H1 (cell line): ENCODE results near the gene MKKS. TPM values are rescaled to one million over a fixed set of nuclear protein-coding genes. Genes with fewer than 3 reads are reported as not detected.

Source experiments
- CTCF ChIA-PET: fragments of 300-600 bp; sonication (Branson Sonifier 250); formaldehyde crosslinking; loops from one replicate; lab custom pipeline; 2021; ENCODE audit not compliant: partially characterized antibody; lab: Charles Lee
- POLR2A ChIA-PET: fragments of 300-600 bp; sonication (Branson Sonifier 250); formaldehyde crosslinking; loops from one replicate; lab custom pipeline; 2021; ENCODE audit warnings: inconsistent platforms; ENCODE audit not compliant: partially characterized antibody; lab: Charles Lee
- DNase-seq, 2 experiments: peaks; one replicate each; pipeline versions ENCODE4 v3.0.0 to v3.0.0-alpha.2; 2010 to 2022; ENCODE audit warnings: low spot score in 2 of 2, low read depth in 1 of 2, mixed read lengths in 1 of 2
- FAIRE-seq: peaks from 2 replicates; lab custom pipeline; 2011; peaks lifted over from hg19 to GRCh38; lab: Jason Lieb, UNC
- H2AFZ ChIP-seq: 2 replicates; pipeline ENCODE4 v1.8.1; 2012; ENCODE audit warnings: low read length, inconsistent platforms
- H2AK5ac ChIP-seq: 2 replicates; pipeline ENCODE4 v1.6.1; 2013; ENCODE audit warnings: low read depth, low read length
- H2BK120ac ChIP-seq: replicated peaks from 2 replicates; pipeline ENCODE3; 2013; ENCODE audit warnings: low read depth, low read length, inconsistent platforms
- H2BK12ac ChIP-seq: 2 replicates; pipeline ENCODE4 v1.6.1; 2013; ENCODE audit warnings: low read depth, low read length
- H2BK15ac ChIP-seq: 2 replicates; pipeline ENCODE4 v1.6.1; 2013; ENCODE audit warnings: low read length
- H2BK20ac ChIP-seq: 2 replicates; pipeline ENCODE4 v1.6.1; 2013; ENCODE audit warnings: low read length
- H2BK5ac ChIP-seq: 2 replicates; pipeline ENCODE4 v1.6.1; 2013; ENCODE audit warnings: low read depth, low read length
- H3K14ac ChIP-seq: 2 replicates; pipeline ENCODE4 v1.6.1; 2013; ENCODE audit warnings: inconsistent platforms; ENCODE audit not compliant: insufficient read length
- H3K18ac ChIP-seq: 2 replicates; pipeline ENCODE4 v1.6.1; 2013; ENCODE audit warnings: low read length; ENCODE audit errors: extremely low read depth
- H3K23ac ChIP-seq: 2 replicates; pipeline ENCODE4 v1.6.1; 2013; ENCODE audit warnings: inconsistent platforms; ENCODE audit not compliant: insufficient read length
- H3K23me2 ChIP-seq: 2 replicates; pipeline ENCODE4 v1.6.1; 2013; ENCODE audit warnings: low read depth, low read length
- H3K27ac ChIP-seq: 2 replicates; pipeline ENCODE4 v1.6.1; 2011; ENCODE audit warnings: low read depth, low read length, inconsistent platforms
- H3K27me3 ChIP-seq, 4 experiments: replicated peaks in 1 of 4; 1 replicate in 1 of 4; 2 replicates in 3 of 4; pipeline versions ENCODE4 v1.6.1 to v1.8.1; 2011 to 2013; ENCODE audit warnings: low read length in 3 of 4, mild to moderate bottlenecking in 3 of 4, inconsistent platforms in 2 of 4, mixed read lengths in 2 of 4, moderate library complexity in 1 of 4; ENCODE audit not compliant: control insufficient read depth in 3 of 4, insufficient read depth in 3 of 4; ENCODE audit errors: extremely low read depth in 1 of 4
- H3K36me3 ChIP-seq, 4 experiments: 2 replicates each; pipeline versions ENCODE4 v1.6.1 to v1.8.1; 2011 to 2013; ENCODE audit warnings: mild to moderate bottlenecking in 4 of 4, low read length in 3 of 4, moderate library complexity in 2 of 4, control low read depth in 1 of 4, inconsistent platforms in 1 of 4; ENCODE audit not compliant: insufficient read depth in 4 of 4, control insufficient read depth in 2 of 4
- H3K4ac ChIP-seq: replicated peaks from 2 replicates; pipeline ENCODE3; 2013; ENCODE audit warnings: low read length, low read depth, mixed read lengths, inconsistent platforms; ENCODE audit not compliant: insufficient read length
- H3K4me1 ChIP-seq, 4 experiments: replicated peaks in 1 of 4; 1 replicate in 1 of 4; 2 replicates in 3 of 4; pipeline versions ENCODE4 v1.6.1 to v1.8.1; 2011 to 2013; ENCODE audit warnings: low read length in 3 of 4, inconsistent platforms in 2 of 4, mixed read lengths in 1 of 4; ENCODE audit not compliant: insufficient read depth in 4 of 4, control insufficient read depth in 3 of 4
- H3K4me2 ChIP-seq, 2 experiments: 2 replicates each; pipeline versions ENCODE4 v1.6.1 to v1.8.1; 2011 to 2013; ENCODE audit warnings: low read depth in 2 of 2, low read length in 2 of 2, control low read depth in 1 of 2, inconsistent platforms in 1 of 2, mild to moderate bottlenecking in 1 of 2; ENCODE audit not compliant: insufficient read depth in 1 of 2
- H3K4me3 ChIP-seq, 4 experiments: fragments of 200-600, 300-600 bp in 1 of 4; sonication (generic), shearing (Covaris generic), sonication (Bioruptor Twin) in 1 of 4; 2 replicates each; pipeline versions ENCODE4 v1.5.1 to v1.8.1; 2011 to 2016; ENCODE audit warnings: low read length in 4 of 4, low read depth in 3 of 4, control low read depth in 2 of 4, inconsistent platforms in 2 of 4, mild to moderate bottlenecking in 2 of 4, mixed read lengths in 1 of 4, moderate library complexity in 1 of 4; ENCODE audit not compliant: insufficient read depth in 2 of 4; ENCODE audit errors: extremely low read depth in 1 of 4
- H3K56ac ChIP-seq: replicated peaks from 2 replicates; pipeline ENCODE3; 2013; ENCODE audit warnings: low read depth, mild to moderate bottlenecking, mixed read lengths, low read length, inconsistent platforms; ENCODE audit not compliant: insufficient read length
- H3K79me1 ChIP-seq: 2 replicates; pipeline ENCODE4 v1.6.1; 2013; ENCODE audit warnings: low read depth, low read length, control low read depth
- H3K79me2 ChIP-seq, 2 experiments: 2 replicates each; pipeline versions ENCODE4 v1.6.1 to v1.8.1; 2012 to 2013; ENCODE audit warnings: low read length in 2 of 2, mild to moderate bottlenecking in 2 of 2, inconsistent platforms in 1 of 2; ENCODE audit not compliant: insufficient read depth in 2 of 2, control insufficient read depth in 1 of 2
- H3K9ac ChIP-seq, 4 experiments: replicated peaks in 1 of 4; 1 replicate in 1 of 4; 2 replicates in 3 of 4; pipeline versions ENCODE4 v1.6.1 to v1.8.1; 2011 to 2013; ENCODE audit warnings: low read depth in 3 of 4, low read length in 3 of 4, control low read depth in 2 of 4, mild to moderate bottlenecking in 2 of 4, moderate library complexity in 2 of 4, inconsistent platforms in 1 of 4; ENCODE audit errors: extremely low read depth in 1 of 4
- H3K9me3 ChIP-seq, 2 experiments: 2 replicates each; pipeline versions ENCODE4 v1.6.1 to v1.8.1; 2012 to 2013; ENCODE audit warnings: mild to moderate bottlenecking in 2 of 2, moderate library complexity in 2 of 2, control low read depth in 1 of 2, inconsistent platforms in 1 of 2, low read depth in 1 of 2, low read length in 1 of 2, mixed read lengths in 1 of 2; ENCODE audit not compliant: insufficient read depth in 2 of 2
- H4K20me1 ChIP-seq, 2 experiments: replicated peaks in 1 of 2; 2 replicates each; pipeline versions ENCODE3 to v1.8.1; 2011 to 2013; ENCODE audit warnings: inconsistent platforms in 2 of 2, low read length in 2 of 2, mild to moderate bottlenecking in 1 of 2; ENCODE audit not compliant: insufficient read depth in 2 of 2, control insufficient read depth in 1 of 2
- H4K5ac ChIP-seq: 2 replicates; pipeline ENCODE4 v1.6.1; 2013; ENCODE audit warnings: low read length, low read depth, mixed read lengths, inconsistent platforms; ENCODE audit not compliant: insufficient read length
- H4K8ac ChIP-seq: 2 replicates; pipeline ENCODE4 v1.8.0; 2013; ENCODE audit warnings: mild to moderate bottlenecking, moderate library complexity, low read length, inconsistent platforms; ENCODE audit not compliant: insufficient read depth; ENCODE audit errors: extremely low read depth
- H4K91ac ChIP-seq: replicated peaks from 2 replicates; pipeline ENCODE3; 2013; ENCODE audit warnings: low read length, mixed read lengths, inconsistent platforms; ENCODE audit not compliant: insufficient read length
- BRCA1 ChIP-seq: IDR thresholded peaks from 2 replicates; pipeline ENCODE4 v1.6.1; 2012; ENCODE audit warnings: low read depth, low read length, improper control_type of control experiment
- JUN ChIP-seq: IDR thresholded peaks from 2 replicates; pipeline ENCODE4 v1.6.1; 2011; ENCODE audit warnings: low read depth, mild to moderate bottlenecking, improper control_type of control experiment, low read length
- NANOG ChIP-seq: IDR thresholded peaks from 2 replicates; pipeline ENCODE4 v1.6.1; 2011; ENCODE audit warnings: low read length, low read depth, mild to moderate bottlenecking, inconsistent platforms; ENCODE audit not compliant: insufficient read depth, poor library complexity, severe bottlenecking
- POLR2A ChIP-seq, 2 experiments: IDR thresholded peaks; 1 replicate in 1 of 2; 2 replicates in 1 of 2; pipeline ENCODE4 v1.6.1; 2011; ENCODE audit warnings: low read depth in 2 of 2, low read length in 2 of 2, mild to moderate bottlenecking in 2 of 2; ENCODE audit errors: control extremely low read depth in 1 of 2
- TEAD4 ChIP-seq: IDR thresholded peaks from 2 replicates; pipeline ENCODE4 v1.6.1; 2012; ENCODE audit warnings: low read depth, low read length, inconsistent platforms, mixed read lengths
- WGBS, 2 experiments: shearing (Covaris generic) in 1 of 2; methylation state at CpG; one replicate each; pipeline versions ENCODE4 v1.1.6 to v1.1.7; 2013 to 2015; ENCODE audit warnings: low lambda C conversion rate in 2 of 2, mixed read lengths in 2 of 2, inconsistent platforms in 1 of 2, low coverage in 1 of 2, missing lambda C conversion rate in 1 of 2; ENCODE audit not compliant: insufficient replicate concordance in 2 of 2, insufficient coverage in 1 of 2, insufficient read length in 1 of 2; ENCODE audit errors: extremely low coverage in 1 of 2, missing lambda C conversion rate in 1 of 2; 5-methylcytosine and 5-hydroxymethylcytosine counted together
- polyA plus RNA-seq, 7 experiments: library from polyadenylated mRNA; depleted of rRNA in 3 of 7; stranded (reverse) in 5 of 7; unstranded in 2 of 7; fragments of >200 nt in 5 of 7; fragments of 200-250 nt in 2 of 7; gene quantifications; 1 replicate in 5 of 7; 2 replicates in 1 of 7; 4 replicates in 1 of 7; pipeline versions ENCODE4 v1.2.1 to v1.2.3, GENCODE V29; 2011 to 2013; ENCODE audit warnings: missing spikeins in 2 of 7, mixed read lengths in 2 of 7
- total RNA-seq: library from RNA; stranded (reverse); fragmentation: NEBNext Ultra II Directional; extraction: Animal tissue kit (Norgen Biotek cat#: 25700); gene quantifications from 2 replicates; pipeline ENCODE4 v1.2.1, GENCODE V29; 2021
- TF ChIP-seq, protein P1 (sequence below): IDR thresholded peaks from 2 replicates; pipeline ENCODE4 v1.6.1; 2011; ENCODE audit warnings: low read length, improper control_type of control experiment

The MKKS gene
- total and polyA plus RNA-seq, 2 of the 8 experiments (the other 6 are each of a cell fraction or from before 2014, with no cell fraction given) = 15.9 to 24.8 TPM

DNA sequence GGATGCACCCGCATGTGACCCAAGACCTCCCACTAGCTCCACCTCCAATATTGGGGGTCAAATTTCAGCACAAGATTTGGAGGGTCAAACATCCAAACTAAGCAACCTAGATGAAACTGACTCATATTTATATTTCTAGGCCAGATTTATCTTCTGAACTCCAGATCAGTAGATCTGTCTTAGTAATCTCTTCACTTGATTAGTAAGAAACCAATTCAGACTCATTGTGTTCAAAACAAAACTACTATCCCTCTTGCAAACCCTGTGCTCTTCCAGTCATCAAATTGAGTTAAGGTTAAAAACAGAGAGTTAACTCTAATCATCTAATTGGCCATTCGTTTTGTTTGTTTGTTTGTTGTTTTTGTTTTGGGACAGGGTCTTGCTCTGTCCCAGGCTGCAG, 43.3 kb downstream of the MKKS start:
- Histone ChIP-seq H3K18ac (no peak overlapping the region), H3K56ac (no peak overlapping the region), H2BK5ac (no peak overlapping the region), H3K36me3 (no peaks in the 10 kb centered on the region), H2AK5ac (no peak overlapping the region), H3K4me2 (no peak overlapping the region), H3K9ac (no peak overlapping the region), H3K9me3 (peaks cover 0 to 10% of the 10 kb centered on the region in 2 experiments; a peak in 1 of 4 replicates), H2BK20ac (no peak overlapping the region), H3K79me1 (no peaks in the 10 kb centered on the region), H4K5ac (no peak overlapping the region), H3K27ac (no peak overlapping the region), H3K27me3 (no peaks in the 10 kb centered on the region), H3K23me2 (no peaks in the 10 kb centered on the region), H2BK12ac (no peak overlapping the region), H3K79me2 (no peaks in the 10 kb centered on the region), H3K4me1 (no peaks in the 10 kb centered on the region), H3K14ac (no peak overlapping the region), H2AFZ (no peak overlapping the region), H4K8ac (no peak overlapping the region), H3K4me3 (no peak overlapping the region), H3K23ac (no peak overlapping the region), H2BK15ac (no peak overlapping the region), H4K91ac (no peak overlapping the region), H3K4ac (no peak overlapping the region), H2BK120ac (no peak overlapping the region), H4K20me1 (no peaks in the 10 kb centered on the region)
- DNase-seq (no peak), FAIRE-seq (no peak)
- POLR2A ChIA-PET = no interaction called here
- CTCF ChIA-PET = interaction anchor here (0.8 to 1.8 kb wide), 3 partner anchors 8 to 11 kb away, joined by 3 to 4 read pairs (median 4); no protein-coding TSS in a partner anchor
- 89% methylated on average over 2 of the region's 2 CpGs; no CpG with 5 or more reads in 1 of the 2 experiments for WGBS, 2 experiments
- no peak for TF ChIP-seq POLR2A (IDR thresholded peaks at IDR 0.05; ENCODE audit: control extremely low read depth in 1 of 2, low read depth in 2 of 2, low read length in 2 of 2)
- TF ChIP-seq NANOG = no peak
- no peak for TF ChIP-seq JUN
- TF ChIP-seq, protein P1, sequence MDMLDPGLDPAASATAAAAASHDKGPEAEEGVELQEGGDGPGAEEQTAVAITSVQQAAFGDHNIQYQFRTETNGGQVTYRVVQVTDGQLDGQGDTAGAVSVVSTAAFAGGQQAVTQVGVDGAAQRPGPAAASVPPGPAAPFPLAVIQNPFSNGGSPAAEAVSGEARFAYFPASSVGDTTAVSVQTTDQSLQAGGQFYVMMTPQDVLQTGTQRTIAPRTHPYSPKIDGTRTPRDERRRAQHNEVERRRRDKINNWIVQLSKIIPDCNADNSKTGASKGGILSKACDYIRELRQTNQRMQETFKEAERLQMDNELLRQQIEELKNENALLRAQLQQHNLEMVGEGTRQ = no peak
- TF ChIP-seq TEAD4 = no peak
- no peak for TF ChIP-seq BRCA1
- TF ChIP-seq, all 59 proteins: peak for 0
